G401 (cell line): ENCODE measurements around the gene CRNN. TPM values are rescaled to one million over a fixed set of nuclear protein-coding genes. Genes with fewer than 3 reads are reported as not detected.

Experiments used
- DNase-seq: peaks from one replicate; pipeline ENCODE4 v3.0.0-alpha.2; 2015; ENCODE audit warnings: low spot score
- in situ Hi-C: cut with HindIII; loops from 2 replicates; pipeline ENCODE4 v1.10.0; 2016; ENCODE audit warnings: low sequenced_read_pairs, mixed read lengths
- total RNA-seq: library from RNA; depleted of rRNA; stranded (reverse); fragments of >200 nt; shearing (Covaris generic); gene quantifications from 2 replicates; pipeline ENCODE4 v1.2.3, GENCODE V29; 2014

The CRNN gene
- total RNA-seq, 1 experiment from 2014 or later = not detected

DNA sequence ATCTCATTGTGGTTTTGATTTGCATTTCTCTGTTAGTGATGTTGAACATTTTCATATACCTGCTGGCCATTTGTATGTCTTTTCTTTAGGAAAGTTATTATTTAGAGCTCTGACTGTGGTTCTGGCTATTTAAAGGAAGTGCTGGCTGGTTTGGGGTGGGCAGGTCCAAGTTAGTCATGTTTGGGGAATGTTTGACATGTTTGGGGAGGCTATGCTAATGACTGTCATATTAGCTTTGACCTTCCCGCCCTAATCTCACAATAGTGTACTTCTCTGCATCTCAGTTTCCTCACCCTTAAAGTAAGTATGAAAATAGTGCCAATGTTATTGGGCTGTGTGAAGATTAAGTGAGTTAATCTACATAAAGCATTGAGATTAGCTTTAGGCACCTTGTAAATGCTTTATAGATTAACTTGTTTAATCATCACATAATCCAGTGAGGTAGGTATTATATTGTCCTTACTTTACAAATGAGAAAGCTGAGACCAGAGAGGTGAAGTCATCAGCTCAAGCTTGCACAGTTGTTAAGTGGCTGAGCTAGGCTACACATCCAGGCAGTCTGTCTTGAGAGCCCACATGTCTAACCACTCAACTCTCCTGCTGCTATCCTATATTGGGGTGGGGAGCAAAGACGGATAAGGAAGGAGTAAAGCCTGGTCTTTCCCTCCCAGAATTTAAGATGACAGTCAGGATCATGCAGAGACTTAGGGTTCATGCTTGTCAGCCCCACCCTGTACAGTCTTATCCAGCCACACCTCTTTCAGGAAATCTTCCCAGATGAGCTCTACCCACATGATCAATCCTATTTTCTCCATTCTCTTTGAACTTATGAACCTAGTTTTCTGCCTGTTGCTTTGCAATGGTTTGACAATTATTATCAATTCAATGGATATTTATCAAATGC is 22.8 kb upstream of the CRNN start:
- DNase-seq = no peak
- in situ Hi-C loops = no loop called here

DNA sequence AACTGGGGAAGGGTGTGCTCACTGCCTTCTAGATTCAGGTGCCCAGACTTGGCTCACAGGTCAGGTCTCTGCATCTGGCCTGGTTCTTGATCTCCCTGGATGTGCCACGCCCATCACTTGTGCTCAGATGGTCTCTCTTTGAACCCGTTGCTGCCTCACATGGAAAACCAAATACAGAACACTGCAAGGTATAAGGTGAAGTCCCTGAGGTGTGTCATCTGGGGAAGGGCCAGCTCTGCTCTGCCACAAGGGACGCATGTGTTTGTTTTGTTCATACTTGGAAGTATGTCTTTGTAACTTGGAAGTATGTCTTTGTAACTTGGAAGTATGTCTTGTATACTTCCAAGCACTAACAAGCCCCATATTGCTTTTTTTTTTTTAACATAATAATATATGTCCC is 13.4 kb upstream of the CRNN start:
- in situ Hi-C loops = no loop called here
- DNase-seq = no peak

DNA sequence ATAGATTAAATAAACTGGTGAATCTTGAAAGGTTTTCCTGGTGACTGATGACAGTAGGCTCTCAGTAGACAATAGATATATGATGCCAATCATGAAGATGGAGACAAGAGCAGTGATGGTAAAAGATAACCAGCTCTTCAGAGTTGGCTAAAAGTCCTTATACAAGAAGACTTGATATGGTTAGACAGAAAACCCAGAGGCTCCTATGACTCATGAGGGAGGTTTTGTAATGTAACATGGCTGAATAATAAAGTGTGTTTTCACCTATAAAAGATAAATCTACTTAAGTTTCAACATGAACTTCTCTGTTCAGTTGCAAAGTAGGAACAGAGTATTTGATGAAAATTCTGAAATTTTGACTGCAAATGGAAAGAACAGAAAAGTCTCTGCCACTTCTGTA is 12.7 kb upstream of the CRNN start:
- in situ Hi-C loops = no loop called here
- no peak for DNase-seq

- DNase-seq = no peak
- in situ Hi-C loops = no loop called here
Observed at GRCh38 chr1:152419917-152420316, 5.9 kb upstream of the CRNN start.

DNA sequence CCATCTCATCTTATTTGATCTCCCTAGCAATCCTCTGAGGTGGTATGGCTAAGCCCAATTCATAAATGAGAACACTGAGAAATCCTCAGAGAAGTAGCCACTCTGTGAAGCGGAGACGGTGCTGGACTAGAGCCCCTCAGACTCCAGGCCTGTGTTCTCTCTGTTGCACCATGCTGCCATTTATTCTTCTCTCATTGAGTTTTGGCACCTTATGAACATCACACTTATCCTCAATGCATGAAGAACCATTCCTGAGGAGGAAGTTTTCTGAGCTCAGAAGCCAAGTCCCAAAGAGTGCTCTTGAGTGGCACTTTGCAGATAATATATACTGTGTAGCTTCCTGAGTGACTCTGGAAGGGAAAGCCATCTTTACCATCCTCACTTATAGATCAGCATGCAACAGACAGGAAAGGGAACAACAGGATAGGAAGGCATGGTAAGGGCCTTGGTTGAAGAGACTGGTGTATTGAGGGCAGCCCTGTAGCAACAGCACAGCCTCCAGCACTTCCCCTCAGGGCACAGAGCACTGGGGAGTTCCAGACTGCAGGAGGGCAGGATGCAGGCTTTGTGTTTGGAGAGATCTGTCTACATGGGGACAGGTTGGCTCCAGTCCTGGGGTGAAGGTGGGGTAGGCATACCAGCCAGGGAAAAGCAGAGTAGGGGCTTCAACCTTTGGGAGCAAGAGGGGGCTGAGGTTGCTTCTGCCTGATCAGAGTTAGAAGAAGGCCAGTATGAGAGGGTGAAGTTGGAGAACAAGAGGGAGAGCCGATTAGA is 1.6 kb upstream of the CRNN start:
- in situ Hi-C loops = no loop called here
- no peak for DNase-seq

DNA sequence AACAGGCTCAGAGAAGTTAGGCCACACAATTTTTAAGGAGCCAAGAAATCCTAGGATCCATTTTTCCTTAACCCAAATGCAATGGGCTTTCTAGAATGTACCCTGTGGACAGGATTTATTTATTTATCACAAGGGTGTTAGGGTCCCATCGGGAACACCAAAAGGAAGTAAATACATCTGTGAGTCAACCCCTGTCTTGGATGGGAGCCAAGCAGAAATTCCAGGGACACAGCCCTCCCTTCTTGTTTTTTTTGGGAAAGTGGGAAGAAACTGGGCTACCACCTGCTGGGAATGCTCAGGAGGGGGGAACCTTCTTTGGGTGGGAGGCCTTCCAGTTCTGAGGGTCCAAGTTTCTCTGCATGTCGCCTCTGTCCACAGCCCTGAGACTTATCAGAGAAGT is 1.3 kb downstream of the CRNN start:
- in situ Hi-C loops = no loop called here
- no peak for DNase-seq

- no peak for DNase-seq
- in situ Hi-C loops = no loop called here
Observed at GRCh38 chr1:152411134-152411533, 2.9 kb downstream of the CRNN start.

DNA sequence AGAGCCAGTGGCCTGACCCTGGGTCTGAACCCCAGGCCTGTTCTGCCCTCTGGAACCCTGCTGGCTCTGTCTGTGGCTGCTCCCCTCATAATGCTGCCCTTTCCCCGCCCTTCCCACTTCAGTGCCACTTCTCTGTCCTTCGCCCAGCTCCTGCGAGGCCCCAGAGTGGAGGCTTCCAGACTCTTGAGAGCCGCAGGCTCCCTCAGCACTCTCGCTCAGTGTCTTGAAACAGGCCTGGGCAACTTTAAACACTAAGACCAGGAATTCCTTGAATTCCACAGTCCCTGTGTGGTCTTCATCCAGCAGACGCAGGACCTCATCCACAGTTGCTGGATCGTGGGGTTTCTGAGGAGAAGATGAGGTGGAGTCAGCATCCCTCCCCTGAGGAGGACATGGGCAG is 3.5 kb downstream of the CRNN start:
- no peak for DNase-seq
- in situ Hi-C loops = no loop called here

DNA sequence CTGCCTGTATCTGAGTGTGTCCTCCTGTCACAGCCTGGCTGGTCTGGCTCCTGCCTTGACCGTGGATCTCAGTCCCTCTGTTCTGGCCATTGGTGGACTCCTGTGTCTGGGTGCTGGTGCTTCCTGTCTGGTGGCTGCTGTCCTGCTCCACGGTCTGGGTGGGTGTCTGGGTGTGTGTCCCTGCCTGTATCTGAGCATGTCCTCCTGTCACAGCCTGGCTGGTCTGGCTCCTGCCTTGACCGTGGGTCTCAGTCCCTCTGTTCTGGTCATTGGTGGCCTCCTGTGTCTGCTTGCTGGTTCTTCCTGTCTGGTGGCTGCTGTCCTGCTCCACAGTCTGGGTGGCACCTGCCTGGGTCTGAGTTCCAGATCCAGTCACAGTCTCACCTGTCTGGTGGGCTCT is 4.0 kb downstream of the CRNN start:
- no peak for DNase-seq
- in situ Hi-C loops = no loop called here

- no peak for DNase-seq
- in situ Hi-C loops = no loop called here
Observed at GRCh38 chr1:152408664-152409063, 5.4 kb downstream of the CRNN start.

- in situ Hi-C loops = no loop called here
- no peak for DNase-seq
Observed at GRCh38 chr1:152398812-152399698, 15.0 kb downstream of the CRNN start.

DNA sequence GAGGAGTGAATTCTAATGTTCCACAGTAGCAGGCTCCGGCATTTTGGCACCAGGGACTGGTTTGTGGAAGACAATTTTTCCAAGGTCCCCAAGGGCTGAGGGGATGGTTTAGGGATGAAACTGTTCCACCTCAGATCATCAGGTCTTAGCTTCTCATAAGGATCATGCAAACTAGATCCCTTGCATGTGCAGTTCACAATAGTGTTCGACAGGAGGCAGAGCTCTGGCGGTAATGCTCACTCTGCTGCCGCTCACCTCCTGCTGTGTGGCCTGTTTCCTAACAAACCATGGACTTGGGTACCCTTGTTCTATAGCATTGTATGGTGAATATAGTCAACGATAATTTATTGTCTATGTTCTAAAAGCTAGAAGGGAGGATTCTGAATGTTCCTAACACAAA is 16.6 kb downstream of the CRNN start:
- no peak for DNase-seq
- in situ Hi-C loops = no loop called here

DNA sequence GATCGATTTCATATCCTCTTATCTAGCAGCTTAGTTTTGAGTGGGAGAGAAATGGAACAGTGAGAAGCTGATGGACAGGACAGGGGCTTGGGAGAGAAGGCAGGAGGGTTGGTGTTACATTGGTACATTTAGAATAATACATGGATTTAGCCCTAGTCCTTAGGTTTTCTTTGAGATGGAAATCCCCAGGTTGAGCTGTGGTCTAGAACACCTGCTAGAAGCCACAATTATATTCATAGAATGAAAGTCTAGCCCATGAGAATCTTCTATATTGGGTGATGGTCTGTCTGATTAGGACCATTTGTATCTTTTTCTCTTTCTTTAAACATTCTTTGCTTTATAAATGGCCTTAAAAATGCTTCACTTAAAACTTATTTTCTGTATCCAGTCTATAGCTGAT is 19.9 kb downstream of the CRNN start:
- in situ Hi-C loops = no loop called here

GRCh38 chr1:152392909-152393308 is 21.2 kb downstream of the CRNN start:
- in situ Hi-C loops = no loop called here
- no peak for DNase-seq

More for the DNA sequence above, 19.9 kb downstream of the CRNN start:
- no peak for DNase-seq

DNA sequence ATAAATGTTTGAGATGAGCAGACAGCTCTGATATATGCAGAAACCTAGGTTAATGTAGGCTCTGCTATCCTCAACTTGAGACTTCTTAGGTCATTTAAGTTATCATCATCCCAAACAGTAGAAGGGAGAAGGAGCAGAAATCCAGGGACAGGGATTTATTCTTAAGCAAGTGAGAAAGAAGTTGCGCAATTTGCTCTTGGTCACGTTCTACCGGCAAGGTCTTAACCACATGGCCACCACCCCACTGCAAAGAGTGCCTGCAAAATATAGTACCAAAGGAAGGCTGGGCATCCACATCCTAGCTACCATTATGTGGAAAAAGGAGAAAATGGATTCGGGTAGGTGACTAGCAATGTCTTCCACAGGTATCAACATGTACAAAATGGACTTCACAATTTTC is 25.2 kb downstream of the CRNN start:
- no peak for DNase-seq
- in situ Hi-C loops = no loop called here

- in situ Hi-C loops = no loop called here
- DNase-seq = no peak
Observed at GRCh38 chr1:152386940-152387339, 27.1 kb downstream of the CRNN start.

DNA sequence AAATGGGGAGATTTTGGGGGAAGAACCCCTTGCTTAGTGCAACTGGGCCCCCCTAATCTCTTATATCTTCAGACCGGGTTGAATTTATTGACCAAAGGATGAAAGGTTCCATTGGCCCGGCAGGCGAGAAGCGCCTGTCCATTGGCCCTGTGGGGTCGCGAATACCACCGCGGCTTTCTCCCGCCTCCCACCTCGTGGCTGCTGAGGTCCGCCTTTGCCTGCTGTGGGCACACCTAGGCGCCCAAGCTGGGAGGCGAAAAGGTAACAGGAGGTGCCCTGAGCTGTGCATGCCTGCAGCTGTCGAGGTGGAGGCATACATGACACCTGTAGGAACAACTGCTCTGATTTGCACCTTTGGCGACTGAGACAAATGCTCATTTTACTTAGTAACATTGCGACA is 33.1 kb downstream of the CRNN start:
- no peak for DNase-seq
- in situ Hi-C loops = no loop called here

DNA sequence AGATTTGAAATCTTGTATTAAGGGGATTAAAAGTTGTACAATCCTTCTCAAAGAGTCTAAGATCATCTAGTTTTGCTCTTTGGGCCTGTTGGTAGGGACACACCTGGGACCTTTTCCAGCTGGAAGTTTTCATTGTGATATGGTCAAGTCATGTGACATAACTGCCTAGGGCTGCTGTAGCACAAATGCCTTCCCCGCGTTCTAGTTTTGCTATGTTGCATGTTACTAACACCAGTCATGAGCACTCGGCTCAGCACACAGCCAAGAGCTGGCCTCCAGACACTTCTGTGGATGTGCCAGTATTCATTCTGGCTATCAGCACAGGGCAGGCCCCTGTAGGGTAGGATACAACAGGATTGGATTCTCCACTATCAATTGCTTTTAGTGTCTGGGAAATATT is 39.6 kb downstream of the CRNN start:
- DNase-seq = no peak
- in situ Hi-C loops = no loop called here

GRCh38 chr1:152372672-152373071 is 41.4 kb downstream of the CRNN start:
- DNase-seq = no peak
- in situ Hi-C loops = no loop called here

DNA sequence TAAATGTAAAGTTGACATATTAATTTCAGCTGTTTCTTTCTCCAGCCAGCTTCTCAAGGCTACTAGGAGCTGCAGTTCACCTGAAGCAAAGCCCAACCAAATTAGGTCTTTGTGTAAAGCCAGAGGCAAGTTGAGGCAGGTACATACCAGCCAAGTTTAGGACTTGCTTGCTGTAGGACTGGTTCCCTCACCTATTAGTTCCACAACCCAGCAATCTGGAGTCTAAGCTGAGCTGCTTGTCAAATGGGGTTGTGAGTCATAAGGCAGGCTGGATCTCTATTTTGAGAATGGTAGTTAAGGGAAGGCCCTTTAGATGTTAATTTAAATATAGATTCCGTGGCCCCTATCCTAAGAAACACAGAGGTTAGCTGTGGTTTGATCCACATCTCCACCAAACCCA is 46.6 kb downstream of the CRNN start:
- DNase-seq = no peak
- in situ Hi-C loops = no loop called here
